HepG2 (cell line): Measurements from ENCODE around the gene DPT.

Experiments
- SMC3 ChIP-seq: IDR thresholded peaks from 2 replicates; pipeline ENCODE4 v1.6.1; 2011; ENCODE audit warnings: low read length, improper control_type of control experiment
- ZNF512 ChIP-seq: sonication (generic); formaldehyde crosslinking; IDR thresholded peaks from 2 replicates; pipeline ENCODE4 v1.4.0; 2020; ENCODE audit warnings: mild to moderate bottlenecking, missing genetic modification reagents
- ZNF713 ChIP-seq: sonication (generic); formaldehyde crosslinking; IDR thresholded peaks from 2 replicates; pipeline ENCODE4 v1.4.0; 2020; ENCODE audit warnings: mild to moderate bottlenecking, missing genetic modification reagents
- ZNF749 ChIP-seq: sonication (generic); formaldehyde crosslinking; IDR thresholded peaks from 2 replicates; pipeline ENCODE4 v1.8.0; 2022; ENCODE audit warnings: mild to moderate bottlenecking, missing genetic modification reagents, moderate library complexity, borderline replicate concordance

- TF ChIP-seq ZNF713 (no peak), ZNF749 (no peak), ZNF512 (no peak), SMC3 (no peak)
Measured at GRCh38 chr1:168728473-168729404, at the start of gene DPT.
